OCI-LY7 (cell line): ENCODE measurements around the gene SEZ6L. TPM values are rescaled to one million over a fixed set of nuclear protein-coding genes. Genes with fewer than 3 reads are reported as not detected.

Source experiments
- BruUV-seq: library from RNA; stranded (reverse); fragments of 400-500 nt; replicated peaks from 2 replicates; lab custom pipeline; 2021; lab: Mats Ljungman, UMichigan
- CTCF ChIA-PET: fragments of 300-600 bp; sonication (Branson Sonifier 250); formaldehyde crosslinking; loops from one replicate; lab custom pipeline; 2022; ENCODE audit warnings: antibody characterized with exemption; ENCODE audit not compliant: unreplicated experiment; lab: Charles Lee
- POLR2A ChIA-PET: fragments of 300-600 bp; sonication (Branson Sonifier 250); formaldehyde crosslinking; loops from one replicate; lab custom pipeline; 2022; ENCODE audit warnings: antibody characterized with exemption; lab: Charles Lee
- DNase-seq: peaks from one replicate; pipeline ENCODE4 v3.0.0-alpha.2; 2015; ENCODE audit warnings: low spot score
- H2AFZ ChIP-seq: fragments of 200-600 bp; sonication (generic), shearing (Covaris generic); 2 replicates; pipeline ENCODE4 v1.6.1; 2014; ENCODE audit warnings: mild to moderate bottlenecking, antibody characterized with exemption, low read length, moderate library complexity
- H3K27ac ChIP-seq: fragments of 200-600 bp; sonication (generic); 2 replicates; pipeline ENCODE4 v1.5.1; 2014; ENCODE audit warnings: mixed run types, low read depth, mild to moderate bottlenecking, moderate library complexity, low read length, inconsistent platforms; ENCODE audit not compliant: poor library complexity, severe bottlenecking
- H3K36me3 ChIP-seq: fragments of 200-600 bp; sonication (generic); 2 replicates; pipeline ENCODE4 v1.6.1; 2014; ENCODE audit warnings: mild to moderate bottlenecking, antibody characterized with exemption, low read length, moderate library complexity, mixed read lengths; ENCODE audit not compliant: insufficient read depth
- H3K4me1 ChIP-seq: fragments of 200-600 bp; sonication (generic); 2 replicates; pipeline ENCODE4 v1.5.1; 2014; ENCODE audit warnings: mild to moderate bottlenecking, low read length; ENCODE audit not compliant: insufficient read depth, poor library complexity, severe bottlenecking
- H3K4me2 ChIP-seq: fragments of 200-600 bp; sonication (generic); 2 replicates; pipeline ENCODE4 v1.6.1; 2014; ENCODE audit warnings: mild to moderate bottlenecking, low read length
- H3K4me3 ChIP-seq: fragments of 200-600 bp; sonication (generic); 2 replicates; pipeline ENCODE4 v1.5.1; 2014; ENCODE audit warnings: mild to moderate bottlenecking, low read depth, low read length; ENCODE audit not compliant: poor library complexity, severe bottlenecking
- H3K79me2 ChIP-seq: fragments of 200-600 bp; sonication (generic); 2 replicates; pipeline ENCODE4 v1.6.1; 2016; ENCODE audit warnings: low read depth, mild to moderate bottlenecking, low read length, moderate library complexity, mixed read lengths; ENCODE audit not compliant: insufficient read depth
- H3K9me2 ChIP-seq: fragments of 200-600 bp; sonication (generic); 2 replicates; pipeline ENCODE4 v1.6.1; 2016; ENCODE audit warnings: mild to moderate bottlenecking, low read length, mixed read lengths; ENCODE audit not compliant: insufficient read depth
- H3K9me3 ChIP-seq: fragments of 200-600 bp; sonication (generic); 2 replicates; pipeline ENCODE4 v1.6.1; 2014; ENCODE audit warnings: mild to moderate bottlenecking, mixed run types, low read length, mixed read lengths
- H4K20me1 ChIP-seq: fragments of 200-600 bp; sonication (generic); 2 replicates; pipeline ENCODE4 v1.6.1; 2014; ENCODE audit warnings: mild to moderate bottlenecking, antibody characterized with exemption, low read length, moderate library complexity, mixed read lengths; ENCODE audit not compliant: insufficient read depth
- CTCF ChIP-seq: fragments of 200-600 bp; sonication (generic); conservative IDR thresholded peaks from 2 replicates; pipeline ENCODE4 v1.5.1; 2014; ENCODE audit warnings: mild to moderate bottlenecking, antibody characterized with exemption, low read length, moderate library complexity, mixed read lengths
- EZH2phosphoT487 ChIP-seq: fragments of 200-600 bp; sonication (generic); IDR thresholded peaks from 2 replicates; pipeline ENCODE4 v1.6.1; 2018; ENCODE audit warnings: low read depth, borderline replicate concordance, mild to moderate bottlenecking, mixed run types, antibody characterized with exemption, low read length, moderate library complexity, mixed read lengths
- intact Hi-C: fragments of 100-400 bp; cut with micrococcal nuclease; formaldehyde crosslinking; loops from one replicate; pipeline ENCODE4 v1.10.0; 2022; ENCODE audit not compliant: unreplicated experiment
- total RNA-seq, 2 experiments: library from RNA; depleted of rRNA in 1 of 2; stranded (reverse); fragments of >200 nt in 1 of 2; shearing (Covaris generic) in 1 of 2; gene quantifications; 2 replicates each; pipeline ENCODE4 v1.2.3, GENCODE V29; 2014 to 2022

Gene SEZ6L
- total RNA-seq, 2 experiments from 2014 or later: not detected

DNA sequence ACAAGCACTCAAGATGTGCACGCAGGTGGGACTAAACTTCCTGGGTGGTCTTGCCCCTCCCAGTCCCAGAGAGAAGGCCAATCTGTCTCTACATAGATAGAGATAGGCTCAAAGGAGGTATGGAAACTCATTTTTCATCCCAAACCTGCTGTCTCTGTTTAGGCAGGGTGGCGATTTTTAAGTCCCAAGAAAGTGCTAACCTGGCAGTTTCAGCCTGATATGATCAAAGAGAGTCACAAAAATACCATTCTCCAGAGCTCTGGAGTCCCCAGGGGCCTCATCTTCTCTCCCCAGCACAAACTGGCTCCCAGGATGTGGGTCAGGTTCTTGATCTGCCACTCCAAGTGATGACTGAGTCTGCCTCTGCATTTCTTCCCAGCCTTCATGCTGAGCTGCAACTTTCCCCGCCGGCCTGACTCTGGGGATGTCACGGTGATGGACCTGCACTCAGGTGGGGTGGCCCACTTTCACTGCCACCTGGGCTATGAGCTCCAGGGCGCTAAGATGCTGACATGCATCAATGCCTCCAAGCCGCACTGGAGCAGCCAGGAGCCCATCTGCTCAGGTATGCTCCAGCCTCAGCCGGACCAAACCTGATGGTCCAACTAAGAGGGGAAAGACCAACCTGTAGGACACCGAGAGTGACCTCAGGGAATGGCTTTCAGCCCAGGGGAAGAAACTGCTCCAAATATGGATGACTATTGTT is 129.5 kb downstream of the SEZ6L start:
- Histone ChIP-seq H4K20me1 (no peaks in the 10 kb centered on the region), H3K4me3 (no peak overlapping the region), H3K4me1 (peaks cover 9% of the 10 kb centered on the region), H2AFZ (no peak overlapping the region), H3K9me3 (no peaks in the 10 kb centered on the region), H3K27ac (no peak overlapping the region), H3K4me2 (no peak overlapping the region), H3K79me2 (no peaks in the 10 kb centered on the region), H3K9me2 (no peaks in the 10 kb centered on the region), H3K36me3 (no peaks in the 10 kb centered on the region)
- BruUV-seq: no TSS peak
- DNase-seq: no peak
- intact Hi-C loops: no loop called here
- ChIA-PET CTCF (no interaction called here), POLR2A (no interaction called here)
- no peak for TF ChIP-seq CTCF

GRCh38 chr22:26302726-26303125 is 133.5 kb downstream of the SEZ6L start:
- DNase-seq: no peak
- ChIA-PET POLR2A (interaction anchor here (0.7 kb wide), 1 partner anchor 176 kb away, joined by 3 read pairs; no protein-coding TSS in a partner anchor), CTCF (no interaction called here)

More at GRCh38 chr22:26302726-26303125, 133.5 kb downstream of the SEZ6L start:
- Histone ChIP-seq H3K9me2 (no peaks in the 10 kb centered on the region), H3K4me2 (no peak overlapping the region), H3K4me3 (no peak overlapping the region), H3K79me2 (no peaks in the 10 kb centered on the region), H3K4me1 (no peaks in the 10 kb centered on the region), H4K20me1 (no peaks in the 10 kb centered on the region), H3K27ac (no peak overlapping the region), H2AFZ (no peak overlapping the region), H3K36me3 (no peaks in the 10 kb centered on the region), H3K9me3 (no peaks in the 10 kb centered on the region)
- intact Hi-C loops: no loop called here
- BruUV-seq: no TSS peak
- TF ChIP-seq EZH2phosphoT487 (no peak), CTCF (no peak)
